ENCODE measurements around the gene PPP1R12B. TPM values are rescaled to one million over a fixed set of nuclear protein-coding genes. Genes with fewer than 3 reads are reported as not detected.
"Not testable (repeated sequence)": the region's sequence is repeated elsewhere in the genome, so short reads cannot be mapped to it uniquely, and the experiment has no call there.

PPP1R12B gene
- total and polyA plus RNA-seq, 4 donors, result 4.0 to 31.6 (median 9.7) TPM

- H3K27ac ChIP-seq (ENCODE audit: low read depth in 1 of 2, low read length in 2 of 2); H3K9ac ChIP-seq (ENCODE audit: low read depth in 1 of 2, low read length in 2 of 2); H3K36me3 ChIP-seq (ENCODE audit: control insufficient read depth in 4 of 4, insufficient read depth in 3 of 4, low read depth in 1 of 4, low read length in 3 of 4); H3K27me3 ChIP-seq (ENCODE audit: control insufficient read depth in 4 of 4, insufficient read depth in 4 of 4, low read length in 3 of 4); DNase-seq (ENCODE audit: low spot score); H3K4me3 ChIP-seq (ENCODE audit: low read depth in 1 of 3, low read length in 3 of 3); H3K9me3 ChIP-seq (ENCODE audit: control insufficient read depth in 4 of 4, low read length in 3 of 4): not testable (repeated sequence)
- 92% methylated on average over 2 of the region's 3 CpGs for WGBS
- peaks cover 0 to 17% (median 16%) of the 10 kb centered on the region in 4 donors for H3K4me1 ChIP-seq (ENCODE audit: control insufficient read depth in 4 of 4, insufficient read depth in 4 of 4, low read length in 3 of 4)
Observed at GRCh38 chr1:202467381-202467780, 118.9 kb downstream of the PPP1R12B start.

DNA sequence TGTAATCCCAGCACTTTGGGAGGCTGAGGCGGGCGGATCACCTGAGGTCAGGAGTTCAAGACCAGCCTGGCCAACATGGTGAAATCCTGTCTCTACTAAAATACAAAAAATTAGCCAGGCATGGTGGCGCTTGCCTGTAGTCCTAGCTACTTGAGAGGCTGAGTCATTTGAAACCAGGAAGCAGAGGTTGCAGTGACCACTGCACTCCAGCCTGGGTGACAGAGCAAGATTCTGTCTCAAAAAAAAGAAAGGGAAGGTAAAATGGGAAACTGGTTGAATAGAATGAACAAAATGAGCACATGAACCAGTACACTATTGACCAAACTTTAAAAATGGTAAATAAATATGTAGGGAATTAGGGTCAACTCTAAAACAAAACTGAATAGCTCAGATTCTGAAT is 120.2 kb downstream of the PPP1R12B start:
- WGBS, result 88% methylated on average over 3 of the region's 3 CpGs
- DNase-seq (ENCODE audit: low spot score); H3K36me3 ChIP-seq (ENCODE audit: control insufficient read depth in 4 of 4, insufficient read depth in 3 of 4, low read depth in 1 of 4, low read length in 3 of 4); H3K9me3 ChIP-seq (ENCODE audit: control insufficient read depth in 4 of 4, low read length in 3 of 4); H3K9ac ChIP-seq (ENCODE audit: low read depth in 1 of 2, low read length in 2 of 2); H3K27me3 ChIP-seq (ENCODE audit: control insufficient read depth in 4 of 4, insufficient read depth in 4 of 4, low read length in 3 of 4); H3K4me3 ChIP-seq (ENCODE audit: low read depth in 1 of 3, low read length in 3 of 3); H3K27ac ChIP-seq (ENCODE audit: low read depth in 1 of 2, low read length in 2 of 2): not testable (repeated sequence)
- peaks cover 0 to 17% (median 16%) of the 10 kb centered on the region in 4 donors for H3K4me1 ChIP-seq (ENCODE audit: control insufficient read depth in 4 of 4, insufficient read depth in 4 of 4, low read length in 3 of 4)

- 97% methylated on average over 1 of the region's 1 CpG for WGBS
- not testable (repeated sequence) for H3K9me3 ChIP-seq (ENCODE audit: control insufficient read depth in 4 of 4, low read length in 3 of 4); DNase-seq (ENCODE audit: low spot score); H3K27me3 ChIP-seq (ENCODE audit: control insufficient read depth in 4 of 4, insufficient read depth in 4 of 4, low read length in 3 of 4); H3K36me3 ChIP-seq (ENCODE audit: control insufficient read depth in 4 of 4, insufficient read depth in 3 of 4, low read depth in 1 of 4, low read length in 3 of 4); H3K27ac ChIP-seq (ENCODE audit: low read depth in 1 of 2, low read length in 2 of 2); H3K9ac ChIP-seq (ENCODE audit: low read depth in 1 of 2, low read length in 2 of 2); H3K4me3 ChIP-seq (ENCODE audit: low read depth in 1 of 3, low read length in 3 of 3)
- peaks cover 0 to 17% (median 16%) of the 10 kb centered on the region in 4 donors for H3K4me1 ChIP-seq (ENCODE audit: control insufficient read depth in 4 of 4, insufficient read depth in 4 of 4, low read length in 3 of 4)
Observed at GRCh38 chr1:202469123-202469522, 120.6 kb downstream of the PPP1R12B start.

DNA sequence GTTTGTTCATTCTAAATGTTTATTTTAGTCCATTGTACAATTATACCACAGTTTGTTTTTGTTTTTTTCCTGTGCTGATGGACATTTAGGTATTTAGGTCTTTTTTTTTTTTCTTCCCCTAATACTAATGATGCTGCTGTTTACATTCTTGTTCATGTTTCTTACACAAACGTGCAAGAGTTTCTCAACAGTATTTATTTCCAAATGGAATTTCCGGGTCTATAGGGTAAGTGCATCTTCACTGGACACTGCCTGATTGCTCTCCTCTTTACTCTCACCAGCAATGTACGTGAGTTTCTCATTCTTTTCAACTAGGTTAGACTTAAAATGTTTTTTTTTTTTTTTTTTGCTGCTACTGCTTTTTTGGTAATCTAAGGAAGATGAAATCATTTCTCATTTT is 122.7 kb downstream of the PPP1R12B start:
- WGBS, result 92% methylated on average over 3 of the region's 3 CpGs
- Histone ChIP-seq H3K27ac (ENCODE audit: low read depth in 1 of 2, low read length in 2 of 2) (no peak overlapping the region), H3K4me1 (ENCODE audit: control insufficient read depth in 4 of 4, insufficient read depth in 4 of 4, low read length in 3 of 4) (peaks cover 0 to 3% (median 0%) of the 10 kb centered on the region in 4 donors), H3K9ac (ENCODE audit: low read depth in 1 of 2, low read length in 2 of 2) (no peak overlapping the region), H3K4me3 (ENCODE audit: low read depth in 1 of 3, low read length in 3 of 3) (no peak overlapping the region), H3K9me3 (ENCODE audit: control insufficient read depth in 4 of 4, low read length in 3 of 4) (no peaks in the 10 kb centered on the region), H3K36me3 (ENCODE audit: control insufficient read depth in 4 of 4, insufficient read depth in 3 of 4, low read depth in 1 of 4, low read length in 3 of 4) (no peaks in the 10 kb centered on the region), H3K27me3 (ENCODE audit: control insufficient read depth in 4 of 4, insufficient read depth in 4 of 4, low read length in 3 of 4) (no peaks in the 10 kb centered on the region)
- DNase-seq (ENCODE audit: low spot score), result no peak
- no peak for TF ChIP-seq JUND (IDR thresholded peaks at IDR 0.05)
- TF ChIP-seq CTCF (IDR thresholded peaks at IDR 0.05; ENCODE audit: low read depth, low read length, missing input control), result no peak
- TF ChIP-seq FOXA1 (IDR thresholded peaks at IDR 0.05), result no peak
- no peak for TF ChIP-seq YY1 (IDR thresholded peaks at IDR 0.05)
- TF ChIP-seq RXRA (IDR thresholded peaks at IDR 0.05), result no peak
- TF ChIP-seq EGR1 (IDR thresholded peaks at IDR 0.05; ENCODE audit: low read depth in 2 of 2), result no peak
- no peak for TF ChIP-seq GABPA (IDR thresholded peaks at IDR 0.05 in 1 of 2, conservative IDR thresholded peaks at IDR 0.05 in 1 of 2)
- no peak for TF ChIP-seq TAF1 (conservative IDR thresholded peaks at IDR 0.05)
- TF ChIP-seq, protein P1, sequence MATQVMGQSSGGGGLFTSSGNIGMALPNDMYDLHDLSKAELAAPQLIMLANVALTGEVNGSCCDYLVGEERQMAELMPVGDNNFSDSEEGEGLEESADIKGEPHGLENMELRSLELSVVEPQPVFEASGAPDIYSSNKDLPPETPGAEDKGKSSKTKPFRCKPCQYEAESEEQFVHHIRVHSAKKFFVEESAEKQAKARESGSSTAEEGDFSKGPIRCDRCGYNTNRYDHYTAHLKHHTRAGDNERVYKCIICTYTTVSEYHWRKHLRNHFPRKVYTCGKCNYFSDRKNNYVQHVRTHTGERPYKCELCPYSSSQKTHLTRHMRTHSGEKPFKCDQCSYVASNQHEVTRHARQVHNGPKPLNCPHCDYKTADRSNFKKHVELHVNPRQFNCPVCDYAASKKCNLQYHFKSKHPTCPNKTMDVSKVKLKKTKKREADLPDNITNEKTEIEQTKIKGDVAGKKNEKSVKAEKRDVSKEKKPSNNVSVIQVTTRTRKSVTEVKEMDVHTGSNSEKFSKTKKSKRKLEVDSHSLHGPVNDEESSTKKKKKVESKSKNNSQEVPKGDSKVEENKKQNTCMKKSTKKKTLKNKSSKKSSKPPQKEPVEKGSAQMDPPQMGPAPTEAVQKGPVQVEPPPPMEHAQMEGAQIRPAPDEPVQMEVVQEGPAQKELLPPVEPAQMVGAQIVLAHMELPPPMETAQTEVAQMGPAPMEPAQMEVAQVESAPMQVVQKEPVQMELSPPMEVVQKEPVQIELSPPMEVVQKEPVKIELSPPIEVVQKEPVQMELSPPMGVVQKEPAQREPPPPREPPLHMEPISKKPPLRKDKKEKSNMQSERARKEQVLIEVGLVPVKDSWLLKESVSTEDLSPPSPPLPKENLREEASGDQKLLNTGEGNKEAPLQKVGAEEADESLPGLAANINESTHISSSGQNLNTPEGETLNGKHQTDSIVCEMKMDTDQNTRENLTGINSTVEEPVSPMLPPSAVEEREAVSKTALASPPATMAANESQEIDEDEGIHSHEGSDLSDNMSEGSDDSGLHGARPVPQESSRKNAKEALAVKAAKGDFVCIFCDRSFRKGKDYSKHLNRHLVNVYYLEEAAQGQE (IDR thresholded peaks at IDR 0.05), result no peak
- TF ChIP-seq ATF3 (IDR thresholded peaks at IDR 0.05), result no peak
- TF ChIP-seq FOXA2 (IDR thresholded peaks at IDR 0.05), result no peak
- no peak for TF ChIP-seq ZBTB33 (IDR thresholded peaks at IDR 0.05)

Measured in liver (tissue), 9 donors.